ENCODE measurements around the gene COX7A2L. TPM values are rescaled to one million over a fixed set of nuclear protein-coding genes. Genes with fewer than 3 reads are reported as not detected.

The COX7A2L gene
- total RNA-seq, 1 donor from 2014 or later, result 67.7 TPM

Other genes starting within 250 kb of the COX7A2L start
- 59.5 TPM for gene EML4, start 191.9 kb downstream of the COX7A2L start, total RNA-seq
- gene KCNG3, start 132.8 kb upstream of the COX7A2L start, total RNA-seq, result 5.4 TPM
- 59.6 TPM for gene MTA3, start 207.4 kb upstream of the COX7A2L start, total RNA-seq